22Rv1 (cell line): ENCODE data around the gene FBXL2.

ENCODE experiments used
- ZFX ChIP-seq: fragments of 450-650 bp; IDR thresholded peaks from 2 replicates; pipeline ENCODE4 v1.6.1; 2017; ENCODE audit warnings: antibody characterized with exemption, borderline replicate concordance
- TF ChIP-seq, protein P1 (sequence below): fragments of 450-650 bp; IDR thresholded peaks from 2 replicates; pipeline ENCODE4 v1.5.1; 2017; ENCODE audit warnings: mild to moderate bottlenecking

DNA sequence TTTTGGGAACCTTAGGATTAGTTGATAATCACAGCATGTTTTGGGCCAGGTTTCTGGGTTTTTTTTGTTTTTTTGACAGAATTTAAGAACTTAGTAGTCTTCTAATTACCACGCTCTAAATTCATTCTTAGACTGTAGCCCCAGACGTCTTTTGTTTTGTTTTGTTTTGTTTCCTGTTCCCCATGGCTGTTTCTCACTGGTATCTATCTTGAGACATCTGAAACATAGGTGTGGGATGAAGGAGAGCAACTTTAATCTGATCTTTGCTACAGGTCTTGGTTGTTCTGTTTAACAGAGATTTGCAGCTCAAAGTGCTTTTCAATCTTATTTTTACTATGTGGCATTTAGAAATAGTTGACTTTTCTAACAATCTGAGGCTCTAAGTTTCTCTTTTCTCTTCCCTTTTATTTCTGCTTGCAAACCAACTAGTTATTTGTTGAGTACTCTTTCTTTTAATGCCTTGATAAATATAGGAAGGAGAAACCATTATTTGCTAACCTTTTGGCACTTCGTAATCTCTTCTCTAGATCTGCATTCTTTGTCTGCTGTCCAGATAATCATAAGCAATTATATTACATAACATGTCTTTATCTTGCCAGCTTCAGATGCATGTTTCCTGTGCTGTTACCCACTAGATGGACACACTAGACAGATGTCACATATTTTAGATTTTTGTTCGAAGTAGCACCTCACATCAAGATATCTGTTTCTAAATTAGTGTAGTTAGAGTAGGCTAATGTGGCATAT is 40.9 kb downstream of the FBXL2 start:
- TF ChIP-seq, protein P1, sequence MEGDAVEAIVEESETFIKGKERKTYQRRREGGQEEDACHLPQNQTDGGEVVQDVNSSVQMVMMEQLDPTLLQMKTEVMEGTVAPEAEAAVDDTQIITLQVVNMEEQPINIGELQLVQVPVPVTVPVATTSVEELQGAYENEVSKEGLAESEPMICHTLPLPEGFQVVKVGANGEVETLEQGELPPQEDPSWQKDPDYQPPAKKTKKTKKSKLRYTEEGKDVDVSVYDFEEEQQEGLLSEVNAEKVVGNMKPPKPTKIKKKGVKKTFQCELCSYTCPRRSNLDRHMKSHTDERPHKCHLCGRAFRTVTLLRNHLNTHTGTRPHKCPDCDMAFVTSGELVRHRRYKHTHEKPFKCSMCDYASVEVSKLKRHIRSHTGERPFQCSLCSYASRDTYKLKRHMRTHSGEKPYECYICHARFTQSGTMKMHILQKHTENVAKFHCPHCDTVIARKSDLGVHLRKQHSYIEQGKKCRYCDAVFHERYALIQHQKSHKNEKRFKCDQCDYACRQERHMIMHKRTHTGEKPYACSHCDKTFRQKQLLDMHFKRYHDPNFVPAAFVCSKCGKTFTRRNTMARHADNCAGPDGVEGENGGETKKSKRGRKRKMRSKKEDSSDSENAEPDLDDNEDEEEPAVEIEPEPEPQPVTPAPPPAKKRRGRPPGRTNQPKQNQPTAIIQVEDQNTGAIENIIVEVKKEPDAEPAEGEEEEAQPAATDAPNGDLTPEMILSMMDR: no peak
- TF ChIP-seq ZFX: no peak
